Posterior cingulate gyrus (tissue), 11 donors: ENCODE data around the gene LARGE2.

ENCODE experiments used
- DNase-seq, 10 donors: peaks; one replicate each; pipeline versions ENCODE4 v3.0.0 to v3.0.0-alpha.2; 2020 to 2021; ENCODE audit warnings: mixed read lengths in 3 of 10
- intact Hi-C: fragments of 100-400 bp; cut with DNase I; formaldehyde crosslinking; loops from one replicate; pipeline ENCODE4 v1.15.1; 2023

LARGE2 gene

GRCh38 chr11:45926536-45927331 is 4.3 kb downstream of the LARGE2 start:
- DNase-seq: peak in 2 of 10 donors; percentile 70 to 74
- intact Hi-C loops: no loop called here

GRCh38 chr11:45927332-45927683 is 4.9 kb downstream of the LARGE2 start:
- peak in 1 of 10 donors; percentile 80 for DNase-seq
- intact Hi-C loops: no loop called here

- intact Hi-C loops: no loop called here
- DNase-seq: peak in 1 of 10 donors; percentile 83
Observed at GRCh38 chr11:45927684-45928413, 5.4 kb downstream of the LARGE2 start.

- intact Hi-C loops: no loop called here
- DNase-seq: peak in 1 of 10 donors; percentile 60
Observed at GRCh38 chr11:45928535-45929215, 6.2 kb downstream of the LARGE2 start.

- intact Hi-C loops: no loop called here
Observed at GRCh38 chr11:45929486-45930030, 7.1 kb downstream of the LARGE2 start.

GRCh38 chr11:45930031-45930794 is 7.8 kb downstream of the LARGE2 start:
- intact Hi-C loops: no loop called here
- peak in 2 of 10 donors; percentile 78 to 87 for DNase-seq

More at GRCh38 chr11:45929486-45930030, 7.1 kb downstream of the LARGE2 start:
- DNase-seq: peak in 1 of 10 donors; percentile 43

- DNase-seq: peak in 1 of 10 donors; percentile 49
- intact Hi-C loops: no loop called here
Observed at GRCh38 chr11:45930951-45931570, 8.6 kb downstream of the LARGE2 start.

- intact Hi-C loops: no loop called here
- no peak for DNase-seq
Observed at GRCh38 chr11:45931739-45932138, 9.3 kb downstream of the LARGE2 start.

GRCh38 chr11:45932217-45932616 is 9.8 kb downstream of the LARGE2 start:
- intact Hi-C loops: no loop called here
- no peak for DNase-seq

GRCh38 chr11:45933131-45933831 is 10.8 kb downstream of the LARGE2 start:
- intact Hi-C loops: no loop called here
- DNase-seq: peak in 1 of 10 donors; percentile 81

- peak in 1 of 10 donors; percentile 69 for DNase-seq
- intact Hi-C loops: no loop called here
Observed at GRCh38 chr11:45933846-45934579, 11.6 kb downstream of the LARGE2 start.

GRCh38 chr11:45934580-45935318 is 12.3 kb downstream of the LARGE2 start:
- intact Hi-C loops: no loop called here
- peak in 1 of 10 donors; percentile 36 for DNase-seq

- no peak for DNase-seq
Observed at GRCh38 chr11:45935349-45936064, 13.1 kb downstream of the LARGE2 start.

GRCh38 chr11:45936511-45937054 is 14.1 kb downstream of the LARGE2 start:
- DNase-seq: no peak
- intact Hi-C loops: no loop called here

More at GRCh38 chr11:45935349-45936064, 13.1 kb downstream of the LARGE2 start:
- intact Hi-C loops: no loop called here

GRCh38 chr11:45937916-45938315 is 15.5 kb downstream of the LARGE2 start:
- intact Hi-C loops: no loop called here
- DNase-seq: no peak

- no peak for DNase-seq
- intact Hi-C loops: no loop called here
Observed at GRCh38 chr11:45939836-45940235, 17.4 kb downstream of the LARGE2 start.

GRCh38 chr11:45941285-45941684 is 18.8 kb downstream of the LARGE2 start:
- intact Hi-C loops: no loop called here
- DNase-seq: no peak
